Right atrium auricular region (tissue), 2 donors: Measurements from ENCODE around the gene COLEC11. TPM values are rescaled to one million over a fixed set of nuclear protein-coding genes. Genes with fewer than 3 reads are reported as not detected.
"Not testable (repeated sequence)": the region's sequence is repeated elsewhere in the genome, so short reads cannot be mapped to it uniquely, and the experiment has no call there.

Experiments
- DNase-seq: peaks from one replicate; pipeline ENCODE4 v3.0.0-alpha.2; 2019; ENCODE audit warnings: low spot score
- H3K27ac ChIP-seq, 2 donors: fragments of 200-600 bp; sonication (generic); 1 replicate in 1 of 2; 2 replicates in 1 of 2; pipeline ENCODE4 v1.5.1; 2016 to 2019
- H3K27me3 ChIP-seq, 2 donors: fragments of 200-600 bp; sonication (generic); one replicate each; pipeline versions ENCODE4 v1.5.1 to v1.6.0; 2017 to 2019
- H3K36me3 ChIP-seq: fragments of 200-600 bp; sonication (generic); one replicate; pipeline ENCODE4 v1.5.1; 2016
- H3K4me1 ChIP-seq, 2 donors: fragments of 200-600 bp; sonication (generic); one replicate each; pipeline versions ENCODE4 v1.5.1 to v1.6.0; 2017 to 2019
- H3K4me3 ChIP-seq, 2 donors: fragments of 200-600 bp; sonication (generic); 1 replicate in 1 of 2; 2 replicates in 1 of 2; pipeline ENCODE4 v1.5.1; 2017 to 2019; ENCODE audit warnings: mild to moderate bottlenecking in 1 of 2, moderate library complexity in 1 of 2
- H3K9me3 ChIP-seq, 2 donors: fragments of 200-600 bp; sonication (generic); one replicate each; pipeline ENCODE4 v1.5.1; 2019
- total RNA-seq, 2 donors: library from RNA; depleted of rRNA; stranded (reverse); fragments of >200 nt; gene quantifications; one replicate each; pipeline ENCODE4 v1.1.0, GENCODE V29; 2016
- TF ChIP-seq, protein P1 (sequence below), 2 donors: fragments of 200-600 bp; sonication (generic); IDR thresholded peaks; one replicate each; pipeline ENCODE4 v1.5.1; 2019; ENCODE audit warnings: antibody characterized with exemption in 2 of 2

Gene COLEC11
- total RNA-seq, 2 donors from 2014 or later, result 27.8 to 56.6 TPM

DNA sequence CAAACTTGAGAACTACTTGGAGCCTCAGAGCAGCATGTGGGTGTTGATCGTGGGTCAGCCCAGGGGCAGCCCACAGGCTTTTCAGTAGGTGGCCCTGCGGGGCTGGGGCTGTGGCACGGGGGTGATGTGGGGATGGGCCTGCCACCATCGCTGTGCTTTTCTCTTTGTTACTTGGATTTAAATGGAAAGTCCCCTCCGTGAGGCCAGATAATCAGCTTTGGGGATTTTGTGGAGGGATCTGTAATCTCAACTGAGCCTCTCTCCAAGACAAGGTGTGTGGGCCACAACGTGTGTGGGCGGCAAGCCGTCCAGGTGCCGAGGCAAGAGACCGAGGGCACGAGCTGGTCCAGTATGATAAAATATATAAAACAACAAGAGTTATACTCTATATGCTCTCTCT lies 16.7 kb downstream of the COLEC11 start:
- no peaks in the 10 kb centered on the region for H3K36me3 ChIP-seq
- no peak for DNase-seq
- H3K4me3 ChIP-seq, result no peak overlapping the region
- H3K27me3 ChIP-seq, result no peaks in the 10 kb centered on the region
- no peak overlapping the region for H3K27ac ChIP-seq
- H3K4me1 ChIP-seq, result no peaks in the 10 kb centered on the region
- peaks cover 0 to 7% of the 10 kb centered on the region in 2 donors for H3K9me3 ChIP-seq
- TF ChIP-seq, protein P1, sequence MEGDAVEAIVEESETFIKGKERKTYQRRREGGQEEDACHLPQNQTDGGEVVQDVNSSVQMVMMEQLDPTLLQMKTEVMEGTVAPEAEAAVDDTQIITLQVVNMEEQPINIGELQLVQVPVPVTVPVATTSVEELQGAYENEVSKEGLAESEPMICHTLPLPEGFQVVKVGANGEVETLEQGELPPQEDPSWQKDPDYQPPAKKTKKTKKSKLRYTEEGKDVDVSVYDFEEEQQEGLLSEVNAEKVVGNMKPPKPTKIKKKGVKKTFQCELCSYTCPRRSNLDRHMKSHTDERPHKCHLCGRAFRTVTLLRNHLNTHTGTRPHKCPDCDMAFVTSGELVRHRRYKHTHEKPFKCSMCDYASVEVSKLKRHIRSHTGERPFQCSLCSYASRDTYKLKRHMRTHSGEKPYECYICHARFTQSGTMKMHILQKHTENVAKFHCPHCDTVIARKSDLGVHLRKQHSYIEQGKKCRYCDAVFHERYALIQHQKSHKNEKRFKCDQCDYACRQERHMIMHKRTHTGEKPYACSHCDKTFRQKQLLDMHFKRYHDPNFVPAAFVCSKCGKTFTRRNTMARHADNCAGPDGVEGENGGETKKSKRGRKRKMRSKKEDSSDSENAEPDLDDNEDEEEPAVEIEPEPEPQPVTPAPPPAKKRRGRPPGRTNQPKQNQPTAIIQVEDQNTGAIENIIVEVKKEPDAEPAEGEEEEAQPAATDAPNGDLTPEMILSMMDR (IDR thresholded peaks at IDR 0.05), result no peak

DNA sequence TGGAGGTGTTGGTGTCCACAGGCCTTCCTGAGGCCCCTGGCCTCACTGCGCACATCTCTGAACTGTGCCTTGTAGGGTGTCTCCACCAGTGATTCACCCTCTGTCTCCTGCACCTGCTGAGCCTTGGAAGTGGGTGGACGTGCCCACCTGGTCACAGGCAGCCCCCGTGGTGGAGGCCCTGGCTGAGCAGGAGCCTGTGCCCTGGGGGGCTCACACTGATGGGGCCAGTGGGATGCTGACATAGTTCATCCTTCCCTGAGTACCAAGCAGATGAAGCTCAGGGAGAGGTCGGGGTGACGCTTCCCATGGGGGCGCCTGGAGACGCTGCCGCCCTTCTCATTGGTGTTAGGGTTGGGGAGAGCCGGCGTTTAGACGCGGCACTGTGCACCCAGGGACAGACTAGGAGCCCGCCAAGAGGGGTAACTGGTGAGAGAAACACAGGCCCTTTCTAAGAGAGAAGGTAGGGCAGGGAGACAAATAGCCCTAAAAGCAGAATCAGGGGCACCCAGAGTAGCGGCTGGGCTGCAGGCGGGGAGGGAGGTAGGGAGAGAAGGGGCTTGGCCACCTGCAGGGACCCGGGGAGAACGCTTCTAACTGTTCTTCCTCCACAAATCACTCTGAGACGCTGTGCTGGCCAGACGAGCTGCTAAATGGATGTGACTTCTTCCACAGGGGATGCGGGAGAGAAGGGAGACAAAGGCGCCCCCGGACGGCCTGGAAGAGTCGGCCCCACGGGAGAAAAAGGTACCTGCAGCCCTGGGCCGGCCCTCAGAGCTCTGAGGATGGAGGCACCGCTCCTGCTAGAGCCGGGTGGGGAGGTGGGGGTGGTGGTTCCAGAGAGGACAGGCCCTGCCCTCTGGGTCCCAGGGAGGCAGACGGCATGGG lies 18.0 kb downstream of the COLEC11 start:
- H3K9me3 ChIP-seq, result peaks cover 0 to 7% of the 10 kb centered on the region in 2 donors
- H3K36me3 ChIP-seq, result no peaks in the 10 kb centered on the region
- DNase-seq, result no peak
- TF ChIP-seq, protein P1 (IDR thresholded peaks at IDR 0.05), result no peak
- no peaks in the 10 kb centered on the region for H3K4me1 ChIP-seq
- H3K27ac ChIP-seq, result no peak overlapping the region
- H3K4me3 ChIP-seq, result no peak overlapping the region
- H3K27me3 ChIP-seq, result no peaks in the 10 kb centered on the region

DNA sequence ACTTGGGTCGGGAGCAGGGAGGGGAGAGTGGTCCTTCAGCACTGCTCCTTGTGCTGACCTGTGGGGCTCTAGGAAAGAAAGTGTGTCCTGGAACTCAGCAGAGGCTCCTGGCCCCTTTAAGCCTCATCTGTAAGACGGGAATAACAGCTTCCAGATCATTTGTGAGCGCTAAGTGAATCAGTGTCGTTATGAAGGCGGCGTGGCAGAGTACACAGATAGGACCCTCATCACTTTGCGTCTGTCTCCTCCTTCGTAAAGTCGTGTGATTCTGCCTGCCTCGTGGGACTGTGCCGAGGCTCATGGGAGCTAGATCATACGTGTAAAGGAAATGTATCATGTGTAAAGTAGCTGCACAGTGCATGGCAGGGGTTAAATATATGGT lies 18.6 kb downstream of the COLEC11 start:
- Histone ChIP-seq H3K27ac (no peak overlapping the region), H3K27me3 (no peaks in the 10 kb centered on the region), H3K36me3 (no peaks in the 10 kb centered on the region), H3K9me3 (peaks cover 0 to 7% of the 10 kb centered on the region in 2 donors), H3K4me1 (no peaks in the 10 kb centered on the region), H3K4me3 (no peak overlapping the region)
- DNase-seq, result no peak
- TF ChIP-seq, protein P1 (IDR thresholded peaks at IDR 0.05), result no peak

DNA sequence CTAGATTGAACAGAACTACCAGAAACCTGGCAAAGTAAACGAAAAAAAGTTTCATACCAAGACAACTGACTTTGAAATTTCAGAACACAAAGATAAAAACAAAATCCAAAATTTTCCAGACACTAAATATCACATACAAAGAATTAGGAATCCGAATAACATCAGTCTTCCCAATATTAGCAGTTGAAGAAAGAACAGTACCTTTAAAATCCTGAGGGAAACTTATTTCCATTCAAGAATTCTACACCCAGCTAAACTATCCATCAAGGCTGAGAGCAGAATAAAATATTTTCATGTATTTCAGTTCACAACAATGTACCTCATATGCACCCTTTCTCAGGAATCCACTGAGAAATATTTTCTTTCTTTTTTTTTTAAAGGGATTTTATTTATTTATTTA lies 19.8 kb downstream of the COLEC11 start:
- not testable (repeated sequence) for H3K4me1 ChIP-seq, H3K27ac ChIP-seq, H3K36me3 ChIP-seq, H3K27me3 ChIP-seq, DNase-seq, H3K9me3 ChIP-seq, H3K4me3 ChIP-seq

DNA sequence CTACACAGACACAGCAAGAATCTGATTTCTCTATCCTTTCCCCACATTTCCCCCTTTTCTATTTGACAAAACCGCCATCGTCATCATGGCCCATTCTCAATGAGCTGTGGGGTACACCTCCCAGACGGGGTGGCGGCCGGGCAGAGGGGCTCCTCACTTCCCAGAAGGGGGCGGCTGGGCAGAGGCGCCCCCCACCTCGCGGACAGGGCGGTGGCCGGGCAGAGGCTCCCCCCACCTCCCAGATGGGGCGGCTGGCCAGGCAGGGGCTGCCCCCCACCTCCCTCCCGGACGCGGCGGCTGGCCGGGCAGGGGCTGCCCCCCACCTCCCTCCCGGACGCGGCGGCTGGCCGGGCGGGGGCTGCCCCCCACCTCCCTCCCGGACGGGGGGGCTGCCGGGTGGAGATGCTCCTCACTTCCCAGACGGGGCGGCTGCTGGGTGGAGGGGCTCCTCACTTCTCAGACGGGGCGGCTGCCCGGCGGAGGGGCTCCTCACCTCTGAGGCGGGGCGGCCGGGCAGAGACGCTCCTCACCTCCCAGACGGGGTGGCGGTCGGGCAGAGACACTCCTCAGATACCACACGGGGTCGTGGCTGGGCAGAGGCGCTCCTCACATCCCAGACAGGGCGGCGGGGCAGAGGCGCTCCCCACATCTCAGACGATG lies 20.8 kb downstream of the COLEC11 start:
- H3K9me3 ChIP-seq, H3K27me3 ChIP-seq, H3K36me3 ChIP-seq, DNase-seq, H3K4me3 ChIP-seq, H3K4me1 ChIP-seq, H3K27ac ChIP-seq: not testable (repeated sequence)

DNA sequence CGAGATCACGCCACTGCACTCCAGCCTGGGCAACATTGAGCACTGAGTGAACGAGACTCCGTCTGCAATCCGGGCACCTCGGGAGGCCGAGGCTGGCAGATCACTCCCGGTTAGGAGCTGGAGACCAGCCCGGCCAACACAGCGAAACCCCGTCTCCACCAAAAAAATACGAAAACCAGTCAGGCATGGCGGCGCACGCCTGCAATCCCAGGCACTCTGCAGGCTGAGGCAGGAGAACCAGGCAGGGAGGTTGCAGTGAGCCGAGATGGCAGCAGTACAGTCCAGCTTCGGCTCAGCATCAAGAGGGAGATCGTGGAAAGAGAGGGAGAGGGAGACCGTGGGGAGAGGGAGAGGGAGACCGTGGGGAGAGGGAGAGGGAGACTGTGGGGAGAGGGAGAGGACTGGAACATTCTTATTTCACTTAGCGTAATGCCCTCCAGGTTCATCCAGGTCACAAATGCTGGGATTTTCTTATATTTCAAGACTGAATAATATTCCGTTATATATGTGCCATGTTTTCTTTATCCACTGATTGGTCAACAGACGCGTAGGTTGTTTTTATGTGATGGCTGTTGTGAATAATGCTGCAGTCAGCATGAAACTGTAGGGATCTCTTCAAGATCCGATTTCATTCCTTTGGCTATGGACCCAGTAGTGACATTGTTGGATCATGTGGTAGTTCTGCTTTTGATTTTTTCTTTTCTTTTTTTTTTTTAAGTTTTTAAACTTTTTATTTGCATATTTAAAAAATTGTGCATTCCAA lies 21.7 kb downstream of the COLEC11 start:
- H3K27ac ChIP-seq, H3K27me3 ChIP-seq, H3K4me3 ChIP-seq, H3K36me3 ChIP-seq, H3K4me1 ChIP-seq, H3K9me3 ChIP-seq, DNase-seq: not testable (repeated sequence)
